Activated naive CD4-positive, alpha-beta T cell treated with anti-CD3 and anti-CD28 coated beads, Interleukin-2, amount 50 U/mL, for 24 hours (primary cell): Measurements from ENCODE around the gene RNF26.

Experiments
- H3K27ac Mint-ChIP-seq: one replicate; pipeline ENCODE4 v1.8.0; 2021; ENCODE audit warnings: mild to moderate bottlenecking, mixed read lengths
- H3K27me3 Mint-ChIP-seq: one replicate; pipeline ENCODE4 v1.8.0; 2021; ENCODE audit warnings: mixed read lengths
- H3K36me3 Mint-ChIP-seq: one replicate; pipeline ENCODE4 v1.8.0; 2021; ENCODE audit warnings: mixed read lengths
- H3K4me1 Mint-ChIP-seq: one replicate; pipeline ENCODE4 v1.8.0; 2021; ENCODE audit warnings: mixed read lengths
- H3K4me3 Mint-ChIP-seq: one replicate; pipeline ENCODE4 v1.8.0; 2021; ENCODE audit warnings: mild to moderate bottlenecking, mixed read lengths
- H3K9me3 Mint-ChIP-seq: one replicate; pipeline ENCODE4 v1.8.0; 2021; ENCODE audit warnings: mixed read lengths

RNF26 gene

GRCh38 chr11:119352857-119353260 is 18.5 kb downstream of the RNF26 start:
- H3K36me3 Mint-ChIP-seq, result no peaks in the 10 kb centered on the region
- no peaks in the 10 kb centered on the region for H3K9me3 Mint-ChIP-seq

GRCh38 chr11:119355091-119355843 is 20.9 kb downstream of the RNF26 start:
- peaks cover 5% of the 10 kb centered on the region for H3K27me3 Mint-ChIP-seq
- H3K4me1 Mint-ChIP-seq, result peaks cover 4% of the 10 kb centered on the region
- peak overlapping the region; percentile 93 for H3K4me3 Mint-ChIP-seq
- H3K9me3 Mint-ChIP-seq, result no peaks in the 10 kb centered on the region
- no peaks in the 10 kb centered on the region for H3K36me3 Mint-ChIP-seq
- H3K27ac Mint-ChIP-seq, result no peak overlapping the region

More at GRCh38 chr11:119352857-119353260, 18.5 kb downstream of the RNF26 start:
- H3K4me1 Mint-ChIP-seq, result peaks cover 8% of the 10 kb centered on the region
- peaks cover 5% of the 10 kb centered on the region for H3K27me3 Mint-ChIP-seq
- no peak overlapping the region for H3K27ac Mint-ChIP-seq
- H3K4me3 Mint-ChIP-seq, result no peak overlapping the region

GRCh38 chr11:119356349-119357031 is 22.2 kb downstream of the RNF26 start:
- Mint-ChIP-seq H3K4me3 (peak overlapping the region; percentile 93), H3K9me3 (no peaks in the 10 kb centered on the region), H3K4me1 (peaks cover 4% of the 10 kb centered on the region), H3K27ac (no peak overlapping the region), H3K27me3 (peaks cover 4% of the 10 kb centered on the region), H3K36me3 (no peaks in the 10 kb centered on the region)

DNA sequence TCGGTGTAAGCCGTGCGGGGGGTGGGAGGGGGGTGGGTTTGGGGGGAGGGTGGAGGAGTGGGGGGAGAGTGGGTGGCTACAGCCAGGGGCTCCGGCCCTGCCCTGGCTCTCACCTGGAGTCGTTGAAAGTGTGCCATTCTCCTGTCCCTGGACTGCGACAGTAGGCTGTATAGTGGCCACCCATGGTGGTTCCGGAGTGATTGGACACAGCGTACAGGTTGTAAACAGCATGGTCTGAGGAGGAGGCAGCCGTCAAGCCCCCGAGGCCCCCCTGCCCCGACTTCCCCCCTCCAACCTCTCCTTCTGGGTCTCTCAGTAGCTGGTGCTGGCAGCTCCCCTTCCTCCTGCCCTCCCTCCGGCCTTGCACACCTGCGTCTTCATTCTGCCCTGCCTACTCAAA is 22.7 kb downstream of the RNF26 start:
- Mint-ChIP-seq H3K4me1 (peaks cover 4% of the 10 kb centered on the region), H3K27me3 (peaks cover 1% of the 10 kb centered on the region), H3K27ac (no peak overlapping the region), H3K9me3 (no peaks in the 10 kb centered on the region), H3K36me3 (no peaks in the 10 kb centered on the region), H3K4me3 (peak overlapping the region; percentile 59)

DNA sequence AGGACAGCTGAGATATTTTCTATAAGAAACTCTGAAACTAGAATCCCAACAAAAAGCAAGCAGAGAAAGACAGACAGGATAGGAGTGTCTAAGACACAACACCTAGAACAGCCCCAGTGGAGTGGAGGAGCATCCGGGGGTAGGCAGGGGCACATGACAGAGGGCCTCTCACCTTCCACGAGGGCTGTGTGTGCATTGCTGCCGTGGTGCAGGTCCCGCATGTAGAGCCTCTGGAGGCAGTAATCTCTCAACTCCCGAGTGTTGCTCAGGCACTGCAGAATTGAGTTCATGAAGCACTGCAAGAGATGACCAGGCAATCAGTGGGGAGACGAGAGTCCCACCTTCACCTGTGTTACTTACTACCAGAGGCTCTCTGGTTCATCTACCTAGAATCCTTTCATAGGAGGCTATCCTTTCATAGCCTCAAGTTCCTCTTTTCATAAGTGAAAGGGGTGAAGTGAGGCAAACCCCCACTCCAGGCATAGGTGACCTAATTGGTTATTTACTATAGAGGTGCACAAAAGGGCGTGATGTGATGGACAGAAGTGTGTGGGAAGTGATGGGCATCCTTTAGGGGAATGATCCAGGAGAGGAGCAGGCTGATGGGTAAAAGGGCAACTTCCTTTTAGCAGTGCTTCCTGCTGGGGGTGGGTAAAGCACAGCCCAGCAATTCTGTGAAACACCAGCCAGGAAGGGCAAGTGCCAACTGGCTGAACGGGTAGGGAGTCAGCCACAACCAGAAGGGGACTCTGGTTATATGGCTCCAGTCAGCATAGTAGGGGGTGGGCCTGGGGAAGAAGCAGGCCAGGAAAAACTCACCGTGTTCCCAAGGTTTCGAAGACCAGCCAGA is 25.3 kb downstream of the RNF26 start:
- H3K4me3 Mint-ChIP-seq, result no peak overlapping the region
- H3K36me3 Mint-ChIP-seq, result no peaks in the 10 kb centered on the region
- H3K27ac Mint-ChIP-seq, result no peak overlapping the region
- no peaks in the 10 kb centered on the region for H3K9me3 Mint-ChIP-seq
- H3K4me1 Mint-ChIP-seq, result peaks cover 8% of the 10 kb centered on the region
- peaks cover 9% of the 10 kb centered on the region for H3K27me3 Mint-ChIP-seq

GRCh38 chr11:119361056-119361787 is 26.9 kb downstream of the RNF26 start:
- Mint-ChIP-seq H3K9me3 (no peaks in the 10 kb centered on the region), H3K36me3 (no peaks in the 10 kb centered on the region), H3K27me3 (peaks cover 16% of the 10 kb centered on the region), H3K4me3 (no peak overlapping the region), H3K27ac (no peak overlapping the region), H3K4me1 (peaks cover 11% of the 10 kb centered on the region)

- H3K4me3 Mint-ChIP-seq, result no peak overlapping the region
- peaks cover 7% of the 10 kb centered on the region for H3K4me1 Mint-ChIP-seq
- H3K27me3 Mint-ChIP-seq, result peaks cover 25% of the 10 kb centered on the region
- no peaks in the 10 kb centered on the region for H3K36me3 Mint-ChIP-seq
- no peak overlapping the region for H3K27ac Mint-ChIP-seq
- H3K9me3 Mint-ChIP-seq, result no peaks in the 10 kb centered on the region
These were observed 27.8 kb downstream of the RNF26 start for GRCh38 chr11:119361941-119362725.

- no peak overlapping the region for H3K27ac Mint-ChIP-seq
- H3K36me3 Mint-ChIP-seq, result no peaks in the 10 kb centered on the region
- H3K4me1 Mint-ChIP-seq, result peaks cover 7% of the 10 kb centered on the region
- H3K9me3 Mint-ChIP-seq, result no peaks in the 10 kb centered on the region
- H3K4me3 Mint-ChIP-seq, result no peak overlapping the region
- H3K27me3 Mint-ChIP-seq, result peaks cover 29% of the 10 kb centered on the region
These were observed 28.4 kb downstream of the RNF26 start for GRCh38 chr11:119362741-119363080.

- Mint-ChIP-seq H3K4me3 (peak overlapping the region; percentile 49), H3K9me3 (no peaks in the 10 kb centered on the region), H3K4me1 (peaks cover 7% of the 10 kb centered on the region), H3K36me3 (no peaks in the 10 kb centered on the region), H3K27me3 (peaks cover 32% of the 10 kb centered on the region), H3K27ac (no peak overlapping the region)
These were observed 28.9 kb downstream of the RNF26 start for GRCh38 chr11:119363081-119363850.

- Mint-ChIP-seq H3K27ac (no peak overlapping the region), H3K27me3 (peaks cover 34% of the 10 kb centered on the region), H3K4me3 (peak overlapping the region; percentile 87)
These were observed 29.7 kb downstream of the RNF26 start for GRCh38 chr11:119363851-119364590.

DNA sequence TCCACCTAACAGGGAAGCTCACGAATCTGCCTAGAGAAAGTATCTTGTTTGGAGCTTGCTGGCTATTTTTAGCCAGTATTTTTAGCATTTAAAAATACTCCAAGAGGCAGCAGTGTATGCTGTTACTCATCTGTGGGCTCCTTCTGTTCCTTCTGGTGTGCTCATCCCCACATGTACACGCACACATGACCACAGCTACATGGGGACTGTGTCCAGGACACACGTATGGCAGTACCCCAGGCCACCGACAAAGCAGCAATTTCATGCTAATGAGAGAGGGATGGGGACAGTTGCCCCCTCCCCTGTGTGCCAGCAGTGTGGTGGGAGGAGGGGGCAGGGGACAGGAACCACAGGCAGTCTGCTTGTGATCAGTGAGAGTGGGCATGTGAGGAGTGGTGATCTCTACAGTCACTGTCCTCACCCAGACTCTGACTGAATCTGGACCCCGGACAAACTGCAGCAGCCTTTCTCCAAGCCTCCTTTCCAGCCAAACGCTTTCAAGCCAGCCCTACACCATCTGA is 30.8 kb downstream of the RNF26 start:
- Mint-ChIP-seq H3K9me3 (no peaks in the 10 kb centered on the region), H3K27ac (no peak overlapping the region), H3K4me3 (peak overlapping the region; percentile 87), H3K36me3 (no peaks in the 10 kb centered on the region), H3K27me3 (peaks cover 38% of the 10 kb centered on the region), H3K4me1 (peaks cover 7% of the 10 kb centered on the region)

More at GRCh38 chr11:119363851-119364590, 29.7 kb downstream of the RNF26 start:
- Mint-ChIP-seq H3K4me1 (peaks cover 7% of the 10 kb centered on the region), H3K9me3 (no peaks in the 10 kb centered on the region), H3K36me3 (no peaks in the 10 kb centered on the region)

GRCh38 chr11:119366690-119367620 is 32.6 kb downstream of the RNF26 start:
- Mint-ChIP-seq H3K4me3 (no peak overlapping the region), H3K36me3 (no peaks in the 10 kb centered on the region), H3K4me1 (peaks cover 7% of the 10 kb centered on the region), H3K9me3 (no peaks in the 10 kb centered on the region), H3K27me3 (peaks cover 41% of the 10 kb centered on the region), H3K27ac (no peak overlapping the region)
